ENCODE measurements around the gene S100A11. TPM values are rescaled to one million over a fixed set of nuclear protein-coding genes. Genes with fewer than 3 reads are reported as not detected.

The S100A11 gene
- total RNA-seq, 2 donors from 2014 or later: 113 to 239 TPM

Other genes with a start within 250 kb of the S100A11 start
- 10 to 100 TPM; 13.5 to 14.0 TPM for gene TDRKH, start 246.5 kb downstream of the S100A11 start, total RNA-seq
- not detected for gene LINGO4, start 231.6 kb downstream of the S100A11 start, total RNA-seq
- 1 to 10 TPM in 1 of 2 donors, under 1 TPM in 1; 0.17 to 1.3 TPM for gene RORC, start 205.2 kb downstream of the S100A11 start, total RNA-seq
- 1 to 10 TPM in 1 of 2 donors, not detected in 1; 1.5 TPM for gene C2CD4D, start 197.2 kb downstream of the S100A11 start, total RNA-seq
- not detected for gene THEM5, start 183.3 kb downstream of the S100A11 start, total RNA-seq
- 10 to 100 TPM; 17.0 to 19.6 TPM for gene THEM4, start 127.5 kb downstream of the S100A11 start, total RNA-seq
- 100 to 1,000 TPM; 152 to 263 TPM for gene S100A10, start 43.1 kb downstream of the S100A11 start, total RNA-seq
- not detected for gene TCHHL1, start 52.1 kb upstream of the S100A11 start, total RNA-seq
- gene TCHH, start 78.4 kb upstream of the S100A11 start, total RNA-seq: under 1 TPM in 1 of 2 donors, not detected in 1; 0.08 TPM
- gene RPTN, start 122.2 kb upstream of the S100A11 start, total RNA-seq: not detected
- not detected for gene HRNR, start 187.2 kb upstream of the S100A11 start, total RNA-seq

Data from natural killer cell treated with Interleukin-12 subunit alpha and Interleukin-12 subunit beta and Interleukin-15 and Interleukin-18, amount 100 ng/mL, for 72 hours (primary cell).